Activated CD4-positive, alpha-beta memory T cell treated with anti-CD3 and anti-CD28 coated beads for 36 hours (primary cell): ENCODE data around the gene TIPARP. TPM values are rescaled to one million over a fixed set of nuclear protein-coding genes. Genes with fewer than 3 reads are reported as not detected.
"Not testable (repeated sequence)": the region's sequence is repeated elsewhere in the genome, so short reads cannot be mapped to it uniquely, and the experiment has no call there.

Source experiments
- CTCF ChIA-PET: fragments of 350-600 bp; sonication (Branson Sonifier 250); formaldehyde crosslinking; loops from one replicate; lab custom pipeline; 2021; ENCODE audit warnings: antibody characterized with exemption, inconsistent platforms; lab: Charles Lee
- POLR2A ChIA-PET: fragments of 350-600 bp; sonication (Branson Sonifier 250); formaldehyde crosslinking; loops from one replicate; lab custom pipeline; 2021; ENCODE audit warnings: antibody characterized with exemption; lab: Charles Lee
- DNase-seq: peaks from one replicate; pipeline ENCODE4 v3.0.0-alpha.2; 2020
- H3K27ac Mint-ChIP-seq: one replicate; pipeline ENCODE4 v1.8.0; 2021; ENCODE audit warnings: mixed read lengths
- H3K27me3 Mint-ChIP-seq: one replicate; pipeline ENCODE4 v1.8.0; 2021; ENCODE audit warnings: mixed read lengths
- H3K36me3 Mint-ChIP-seq: one replicate; pipeline ENCODE4 v1.8.0; 2021; ENCODE audit warnings: mixed read lengths
- H3K4me1 Mint-ChIP-seq: one replicate; pipeline ENCODE4 v1.8.0; 2021; ENCODE audit warnings: low read depth, mixed read lengths
- H3K4me3 Mint-ChIP-seq: one replicate; pipeline ENCODE4 v1.8.0; 2021; ENCODE audit warnings: mild to moderate bottlenecking, mixed read lengths
- H3K9me3 Mint-ChIP-seq: one replicate; pipeline ENCODE4 v1.8.0; 2021; ENCODE audit warnings: mixed read lengths
- intact Hi-C: fragments of 100-400 bp; cut with micrococcal nuclease; formaldehyde crosslinking; loops from one replicate; pipeline ENCODE4 v1.15.1; 2023
- total RNA-seq, 2 experiments: library from RNA; stranded (reverse); gene quantifications; one replicate each; pipeline ENCODE4 v1.2.3, GENCODE V29; 2021

TIPARP gene
- total RNA-seq, 2 experiments from 2014 or later: 15.7 to 17.7 TPM

- POLR2A ChIA-PET: no interaction called here
- intact Hi-C loops: no loop called here
- H3K36me3 Mint-ChIP-seq: no peaks in the 10 kb centered on the region
- H3K4me3 Mint-ChIP-seq: no peak overlapping the region
- CTCF ChIA-PET: no interaction called here
- no peak for DNase-seq
- peaks cover 2% of the 10 kb centered on the region for H3K9me3 Mint-ChIP-seq
- no peaks in the 10 kb centered on the region for H3K27me3 Mint-ChIP-seq
- no peaks in the 10 kb centered on the region for H3K4me1 Mint-ChIP-seq
- H3K27ac Mint-ChIP-seq: no peak overlapping the region
Observed at GRCh38 chr3:156738251-156738650, 63.9 kb downstream of the TIPARP start.

- Mint-ChIP-seq H3K9me3 (peaks cover 2% of the 10 kb centered on the region), H3K36me3 (no peaks in the 10 kb centered on the region), H3K27ac (no peak overlapping the region), H3K27me3 (no peaks in the 10 kb centered on the region), H3K4me1 (no peaks in the 10 kb centered on the region), H3K4me3 (no peak overlapping the region)
- intact Hi-C loops: no loop called here
- ChIA-PET POLR2A (no interaction called here), CTCF (interaction anchor here (0.5 kb wide), 1 partner anchor 197 kb away, joined by 3 read pairs; no protein-coding TSS in a partner anchor)
- DNase-seq: no peak
Observed at GRCh38 chr3:156739976-156740375, 65.6 kb downstream of the TIPARP start.

DNA sequence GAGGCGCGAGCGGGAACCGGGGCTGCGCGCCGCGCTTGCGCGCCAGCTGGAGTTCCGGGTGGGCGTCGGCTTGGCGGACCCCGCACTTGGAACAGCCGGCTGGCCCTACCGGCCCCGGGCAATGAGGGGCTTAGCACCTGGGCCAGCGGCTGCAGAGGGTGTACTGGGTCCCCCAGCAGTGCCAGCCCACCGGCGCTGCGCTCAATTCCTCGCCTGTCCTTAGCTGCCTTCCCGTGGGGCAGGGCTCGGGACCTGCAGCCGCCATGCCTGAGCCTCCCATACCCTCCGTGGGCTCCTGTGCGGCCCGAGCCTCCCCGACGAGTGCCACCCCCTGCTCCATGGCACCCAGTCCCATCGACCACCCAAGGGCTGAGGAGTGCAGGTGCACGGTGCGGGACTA, 66.2 kb downstream of the TIPARP start:
- H3K4me1 Mint-ChIP-seq, H3K9me3 Mint-ChIP-seq, H3K36me3 Mint-ChIP-seq, DNase-seq, H3K27me3 Mint-ChIP-seq, intact Hi-C loops, H3K27ac Mint-ChIP-seq, CTCF ChIA-PET, POLR2A ChIA-PET, H3K4me3 Mint-ChIP-seq: not testable (repeated sequence)

DNA sequence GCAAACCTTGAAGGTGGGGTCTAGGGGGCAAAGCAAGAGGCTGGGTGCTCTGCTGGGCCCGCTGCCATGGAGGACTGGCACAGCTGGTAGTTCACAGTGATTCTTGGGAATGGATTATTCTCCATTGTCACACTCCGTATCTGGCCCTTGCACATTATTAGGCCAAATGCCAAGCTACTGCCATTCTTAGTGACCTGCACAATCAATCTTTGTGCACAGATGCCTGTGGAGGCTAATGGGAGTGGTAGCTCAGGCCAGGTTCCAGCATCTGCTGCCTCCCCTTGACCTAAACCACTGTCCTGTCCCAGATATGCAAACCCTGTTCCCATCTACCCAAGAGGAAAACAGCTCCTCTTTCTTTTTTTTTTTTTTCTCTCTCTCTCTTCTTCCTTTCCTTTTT, 67.5 kb downstream of the TIPARP start:
- intact Hi-C loops: no loop called here
- DNase-seq: no peak
- no peak overlapping the region for H3K27ac Mint-ChIP-seq
- peaks cover 3% of the 10 kb centered on the region for H3K36me3 Mint-ChIP-seq
- peaks cover 5% of the 10 kb centered on the region for H3K9me3 Mint-ChIP-seq
- CTCF ChIA-PET: no interaction called here
- no peaks in the 10 kb centered on the region for H3K27me3 Mint-ChIP-seq
- no peak overlapping the region for H3K4me3 Mint-ChIP-seq
- no peaks in the 10 kb centered on the region for H3K4me1 Mint-ChIP-seq
- POLR2A ChIA-PET: no interaction called here

- no peaks in the 10 kb centered on the region for H3K27me3 Mint-ChIP-seq
- CTCF ChIA-PET: no interaction called here
- H3K9me3 Mint-ChIP-seq: peaks cover 10% of the 10 kb centered on the region
- H3K36me3 Mint-ChIP-seq: peaks cover 6% of the 10 kb centered on the region
- no peak overlapping the region for H3K27ac Mint-ChIP-seq
- intact Hi-C loops: no loop called here
- H3K4me3 Mint-ChIP-seq: no peak overlapping the region
- no peaks in the 10 kb centered on the region for H3K4me1 Mint-ChIP-seq
- POLR2A ChIA-PET: no interaction called here
- no peak for DNase-seq
Observed at GRCh38 chr3:156742401-156742800, 68.0 kb downstream of the TIPARP start.

DNA sequence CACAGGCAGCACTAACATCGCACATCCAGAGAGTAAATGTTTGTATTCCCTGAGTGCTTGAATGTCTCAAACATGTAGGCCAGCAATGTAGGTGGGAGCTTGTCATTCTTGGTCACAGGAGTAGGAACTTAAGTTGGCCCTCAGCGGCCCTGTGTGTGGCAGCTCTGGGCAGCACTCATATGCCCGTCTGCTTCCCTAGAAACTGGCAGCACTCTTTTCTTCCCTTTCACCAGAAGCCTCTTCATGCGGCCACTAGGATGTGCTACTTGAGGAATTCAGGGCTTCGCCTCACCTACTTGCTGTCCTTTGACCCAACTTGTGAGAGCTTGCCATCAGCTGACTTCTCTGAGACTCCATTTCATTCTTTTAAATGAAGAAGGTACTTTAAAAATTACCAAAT, 69.5 kb downstream of the TIPARP start:
- no peaks in the 10 kb centered on the region for H3K27me3 Mint-ChIP-seq
- POLR2A ChIA-PET: interaction anchor here (0.6 kb wide), 1 partner anchor 617 kb away, joined by 3 read pairs; no protein-coding TSS in a partner anchor
- DNase-seq: no peak
- H3K9me3 Mint-ChIP-seq: peaks cover 10% of the 10 kb centered on the region
- peaks cover 6% of the 10 kb centered on the region for H3K36me3 Mint-ChIP-seq
- H3K4me1 Mint-ChIP-seq: no peaks in the 10 kb centered on the region
- CTCF ChIA-PET: no interaction called here
- no peak overlapping the region for H3K4me3 Mint-ChIP-seq
- H3K27ac Mint-ChIP-seq: no peak overlapping the region
- intact Hi-C loops: no loop called here

DNA sequence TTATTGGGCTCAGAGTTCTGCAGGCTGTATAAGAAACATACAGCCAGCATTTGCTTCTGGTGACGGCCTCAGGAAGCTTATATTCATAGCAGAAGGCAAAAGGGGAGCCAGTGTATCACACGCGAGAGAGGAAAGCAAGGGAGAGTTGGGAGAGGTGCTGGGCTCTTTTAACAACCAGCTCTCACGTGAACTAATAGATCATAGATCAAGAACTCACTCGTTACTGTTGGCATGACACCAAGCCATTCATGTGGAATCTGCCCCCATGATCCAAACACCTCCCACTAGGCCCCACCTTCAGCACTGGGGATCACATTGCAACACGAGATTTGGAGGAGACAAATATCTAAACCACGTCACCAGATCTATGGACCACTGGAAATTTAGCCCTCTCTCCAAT, 70.2 kb downstream of the TIPARP start:
- ChIA-PET POLR2A (interaction anchor here (0.6 kb wide), 1 partner anchor 618 kb away, joined by 3 read pairs; no protein-coding TSS in a partner anchor), CTCF (no interaction called here)
- H3K4me1 Mint-ChIP-seq: no peaks in the 10 kb centered on the region
- intact Hi-C loops: no loop called here
- H3K36me3 Mint-ChIP-seq: peaks cover 6% of the 10 kb centered on the region
- H3K27ac Mint-ChIP-seq: no peak overlapping the region
- peaks cover 10% of the 10 kb centered on the region for H3K9me3 Mint-ChIP-seq
- no peak overlapping the region for H3K4me3 Mint-ChIP-seq
- no peak for DNase-seq
- H3K27me3 Mint-ChIP-seq: no peaks in the 10 kb centered on the region

DNA sequence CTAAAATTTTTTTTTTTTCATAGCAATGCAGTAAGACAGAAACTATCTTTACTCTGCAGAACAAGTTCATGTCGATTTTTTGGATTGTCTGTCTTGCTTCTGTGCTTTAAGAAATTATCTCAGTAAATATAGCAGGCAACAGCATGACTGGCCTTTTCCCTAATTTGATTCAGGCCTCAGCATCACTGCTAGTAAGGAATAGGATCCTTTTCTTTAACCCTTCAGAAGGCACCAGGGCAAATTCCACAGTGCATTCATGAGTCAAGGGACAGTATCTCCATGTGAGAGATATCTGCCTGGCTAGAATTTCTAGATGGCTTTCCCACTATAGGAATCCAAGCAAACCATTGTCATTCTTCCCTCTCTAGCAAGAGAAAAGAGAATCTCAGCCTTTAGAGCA, 71.4 kb downstream of the TIPARP start:
- CTCF ChIA-PET: no interaction called here
- POLR2A ChIA-PET: no interaction called here

GRCh38 chr3:156747046-156747445, 72.7 kb downstream of the TIPARP start:
- Mint-ChIP-seq H3K27ac (no peak overlapping the region), H3K36me3 (peaks cover 6% of the 10 kb centered on the region), H3K4me1 (no peaks in the 10 kb centered on the region), H3K27me3 (peaks cover 7% of the 10 kb centered on the region), H3K9me3 (peaks cover 10% of the 10 kb centered on the region), H3K4me3 (no peak overlapping the region)
- DNase-seq: no peak
- CTCF ChIA-PET: no interaction called here
- POLR2A ChIA-PET: no interaction called here
- intact Hi-C loops: no loop called here

More for the DNA sequence above, 71.4 kb downstream of the TIPARP start:
- H3K36me3 Mint-ChIP-seq: peaks cover 6% of the 10 kb centered on the region
- no peak for DNase-seq
- no peaks in the 10 kb centered on the region for H3K4me1 Mint-ChIP-seq
- peaks cover 10% of the 10 kb centered on the region for H3K9me3 Mint-ChIP-seq
- no peaks in the 10 kb centered on the region for H3K27me3 Mint-ChIP-seq
- H3K4me3 Mint-ChIP-seq: no peak overlapping the region
- no peak overlapping the region for H3K27ac Mint-ChIP-seq
- intact Hi-C loops: no loop called here

GRCh38 chr3:156749244-156749643, 74.9 kb downstream of the TIPARP start:
- Mint-ChIP-seq H3K36me3 (peaks cover 6% of the 10 kb centered on the region), H3K4me3 (no peak overlapping the region), H3K27me3 (peaks cover 8% of the 10 kb centered on the region), H3K27ac (no peak overlapping the region), H3K4me1 (no peaks in the 10 kb centered on the region), H3K9me3 (peaks cover 10% of the 10 kb centered on the region)
- POLR2A ChIA-PET: no interaction called here
- no peak for DNase-seq
- intact Hi-C loops: no loop called here
- CTCF ChIA-PET: no interaction called here

DNA sequence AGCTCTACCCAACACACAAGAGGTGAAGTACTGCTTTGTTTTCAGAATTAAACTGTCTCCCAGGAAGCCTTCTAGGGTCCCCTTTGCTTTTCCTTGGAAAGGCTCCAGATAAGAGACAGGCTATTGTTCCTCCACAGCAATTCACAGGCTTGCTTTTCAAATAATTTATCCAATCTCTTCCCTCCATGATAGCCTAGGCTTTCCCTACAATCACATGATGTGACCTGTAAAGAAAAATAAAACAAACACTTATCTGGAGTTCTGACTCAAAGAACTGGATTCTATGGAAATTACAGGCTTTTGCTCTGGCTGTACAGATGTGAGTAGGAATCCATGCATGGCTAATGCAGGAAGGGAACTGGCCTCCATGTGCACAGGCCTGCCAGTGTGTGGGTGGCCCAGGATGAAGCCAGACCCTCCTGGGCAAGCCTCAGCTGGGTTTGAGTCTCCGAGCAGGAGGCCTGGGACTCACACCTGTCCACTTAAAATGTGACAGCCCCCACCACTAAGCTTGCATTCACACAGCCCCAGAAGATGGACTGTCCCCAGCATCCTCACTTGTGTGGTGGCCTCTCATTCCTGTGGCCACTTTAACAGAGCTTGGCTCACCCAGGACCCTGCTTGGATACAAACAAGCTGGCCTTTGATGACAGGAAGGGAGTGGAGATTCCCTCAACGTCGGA, 75.9 kb downstream of the TIPARP start:
- intact Hi-C loops: no loop called here
- no peak overlapping the region for H3K27ac Mint-ChIP-seq
- no peak for DNase-seq
- no peak overlapping the region for H3K4me3 Mint-ChIP-seq
- no peaks in the 10 kb centered on the region for H3K4me1 Mint-ChIP-seq
- H3K27me3 Mint-ChIP-seq: peaks cover 14% of the 10 kb centered on the region
- CTCF ChIA-PET: no interaction called here
- POLR2A ChIA-PET: interaction anchor here (0.6 kb wide), 1 partner anchor 10 kb away, joined by 3 read pairs; no protein-coding TSS in a partner anchor
- H3K9me3 Mint-ChIP-seq: peaks cover 10% of the 10 kb centered on the region
- H3K36me3 Mint-ChIP-seq: peaks cover 6% of the 10 kb centered on the region

DNA sequence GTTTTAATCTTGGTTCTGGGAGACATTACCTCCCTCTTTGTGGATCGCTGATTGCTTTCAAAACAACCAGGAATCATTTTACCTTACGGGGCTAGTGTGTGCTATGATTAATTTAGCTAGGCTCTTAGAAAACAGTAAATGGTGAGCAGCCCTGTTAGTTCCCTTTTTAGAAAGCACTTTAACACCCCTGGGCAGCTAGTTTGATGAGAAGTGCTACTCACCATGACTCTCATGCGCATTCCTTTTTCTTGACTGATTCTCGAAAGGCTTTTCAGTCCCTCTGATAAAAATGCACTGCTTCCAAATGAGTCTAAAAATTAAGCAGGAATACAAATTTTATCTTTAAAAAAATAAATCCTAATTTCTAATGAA, 76.5 kb downstream of the TIPARP start:
- intact Hi-C loops: no loop called here
- Mint-ChIP-seq H3K4me3 (no peak overlapping the region), H3K27me3 (peaks cover 14% of the 10 kb centered on the region), H3K4me1 (no peaks in the 10 kb centered on the region), H3K9me3 (peaks cover 10% of the 10 kb centered on the region), H3K36me3 (peaks cover 6% of the 10 kb centered on the region), H3K27ac (no peak overlapping the region)
- ChIA-PET CTCF (no interaction called here), POLR2A (interaction anchor here (0.6 kb wide), 1 partner anchor 10 kb away, joined by 3 read pairs; no protein-coding TSS in a partner anchor)
- DNase-seq: no peak

DNA sequence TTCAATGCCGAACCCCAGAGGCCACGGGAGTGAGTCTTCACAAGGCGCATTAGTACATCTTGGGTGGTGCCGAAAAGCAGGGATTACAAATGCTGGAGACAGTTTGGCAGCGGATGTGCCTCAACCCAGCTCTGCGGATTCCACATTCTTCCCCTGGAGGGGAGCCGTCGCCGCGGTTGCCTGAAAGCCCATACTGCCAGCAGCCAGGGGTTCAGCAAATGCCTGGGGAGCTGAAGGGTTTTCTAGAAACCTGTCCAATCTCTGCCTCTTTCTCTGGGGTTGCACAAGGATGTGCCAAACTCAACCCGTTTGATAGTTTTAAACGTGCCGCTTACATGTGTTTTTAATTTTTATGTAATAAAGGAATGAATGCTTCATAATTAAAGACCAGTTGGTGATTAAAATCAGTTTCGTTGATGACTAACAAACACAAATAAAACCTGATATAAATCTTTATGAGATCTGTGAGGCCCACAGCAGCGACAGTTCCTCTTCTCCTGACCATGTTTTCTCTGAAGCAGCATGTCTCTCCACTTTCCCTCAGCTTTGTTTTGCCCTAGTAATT, 77.2 kb downstream of the TIPARP start:
- H3K27ac Mint-ChIP-seq: no peak overlapping the region
- H3K9me3 Mint-ChIP-seq: peaks cover 8% of the 10 kb centered on the region
- peaks cover 6% of the 10 kb centered on the region for H3K36me3 Mint-ChIP-seq
- H3K4me1 Mint-ChIP-seq: no peaks in the 10 kb centered on the region
- no peak overlapping the region for H3K4me3 Mint-ChIP-seq
- peaks cover 14% of the 10 kb centered on the region for H3K27me3 Mint-ChIP-seq
- DNase-seq: no peak
- ChIA-PET POLR2A (no interaction called here), CTCF (interaction anchor here (0.5 kb wide), 1 partner anchor 638 kb away, joined by 3 read pairs; no protein-coding TSS in a partner anchor)
- intact Hi-C loops: no loop called here
